HCT116 (cell line): Measurements from ENCODE around the gene LYST. TPM values are rescaled to one million over a fixed set of nuclear protein-coding genes. Genes with fewer than 3 reads are reported as not detected.

Experiments
- ATAC-seq: fragments of 200-7000 bp; cut with Tn5 transposase; 2 replicates; pipeline ENCODE4 v1.9.1; 2020; ENCODE audit warnings: mild to moderate bottlenecking, moderate library complexity
- BruUV-seq: library from RNA; stranded (reverse); fragments of 400-500 nt; replicated peaks from 2 replicates; lab custom pipeline; 2021; lab: Mats Ljungman, UMichigan
- CTCF ChIA-PET: fragments of 300-600 bp; sonication (Branson Sonifier 250); formaldehyde crosslinking; loops from one replicate; lab custom pipeline; 2021; ENCODE audit warnings: antibody characterized with exemption; lab: Charles Lee
- POLR2A ChIA-PET: fragments of 300-600, 350-600 bp; sonication (Branson Sonifier 250); formaldehyde crosslinking; loops from one replicate; lab custom pipeline; 2021; ENCODE audit warnings: antibody characterized with exemption; lab: Charles Lee
- RAD21 ChIA-PET, 2 experiments: fragments of 300-600 bp; sonication (Branson Sonifier 250); formaldehyde crosslinking; loops; one replicate each; lab custom pipeline; 2023; ENCODE audit warnings: low total read pairs in 2 of 2; ENCODE audit not compliant: uncharacterized antibody in 2 of 2, unreplicated experiment in 2 of 2, low non-redundant PET in 1 of 2; lab: Charles Lee
- DNase-seq: peaks from one replicate; pipeline ENCODE4 v3.0.0-alpha.2; 2010; ENCODE audit warnings: low read depth, low spot score
- H2AFZ ChIP-seq: fragments of 200-600 bp; shearing (Covaris generic), sonication (generic); 2 replicates; pipeline ENCODE4 v1.6.1; 2017; ENCODE audit warnings: low read depth, mixed run types, mixed read lengths, antibody characterized with exemption, low read length; ENCODE audit not compliant: poor library complexity, severe bottlenecking
- H3K27ac ChIP-seq: 2 replicates; pipeline ENCODE4 v1.5.1; 2012; ENCODE audit warnings: low read depth, low read length
- H3K27me3 ChIP-seq: fragments of 200-600 bp; sonication (generic); 2 replicates; pipeline ENCODE4 v1.6.1; 2016; ENCODE audit warnings: mixed run types, low read length, mixed read lengths; ENCODE audit not compliant: insufficient read depth
- H3K36me3 ChIP-seq, 2 experiments: fragments of 200-500 bp in 1 of 2; fragments of 200-600 bp in 1 of 2; sonication (Bioruptor generic) in 1 of 2; sonication (generic) in 1 of 2; 2 replicates each; pipeline versions ENCODE4 v1.5.1 to v1.6.1; 2014 to 2016; ENCODE audit warnings: low read length in 2 of 2, inconsistent platforms in 1 of 2, mixed read lengths in 1 of 2, mixed run types in 1 of 2; ENCODE audit not compliant: insufficient read depth in 2 of 2, control insufficient read depth in 1 of 2
- H3K4me1 ChIP-seq, 2 experiments: fragments of 200-600 bp in 1 of 2; sonication (generic) in 1 of 2; 2 replicates each; pipeline versions ENCODE4 v1.5.1 to v1.6.1; 2012 to 2017; ENCODE audit warnings: low read length in 2 of 2, inconsistent platforms in 1 of 2, mild to moderate bottlenecking in 1 of 2, mixed read lengths in 1 of 2, mixed run types in 1 of 2, moderate library complexity in 1 of 2; ENCODE audit not compliant: insufficient read depth in 2 of 2, control insufficient read depth in 1 of 2
- H3K4me2 ChIP-seq: fragments of 200-600 bp; sonication (generic); 2 replicates; pipeline ENCODE4 v1.6.1; 2017; ENCODE audit warnings: mixed run types, low read length, mixed read lengths
- H3K4me3 ChIP-seq, 2 experiments: fragments of 200-600 bp in 1 of 2; sonication (generic) in 1 of 2; replicated peaks in 1 of 2; 2 replicates each; pipeline ENCODE4 v1.5.1; 2011 to 2016; ENCODE audit warnings: low read length in 2 of 2, control low read depth in 1 of 2, low read depth in 1 of 2, mild to moderate bottlenecking in 1 of 2, mixed read lengths in 1 of 2, mixed run types in 1 of 2
- H3K79me2 ChIP-seq: fragments of 200-600 bp; sonication (generic); 2 replicates; pipeline ENCODE4 v1.6.1; 2017; ENCODE audit warnings: mild to moderate bottlenecking, mixed run types, low read length, moderate library complexity, mixed read lengths; ENCODE audit not compliant: insufficient read depth
- H3K9ac ChIP-seq: fragments of 200-600 bp; sonication (generic); 2 replicates; pipeline ENCODE4 v1.6.1; 2016; ENCODE audit warnings: low read length, mixed read lengths
- H3K9me2 ChIP-seq: fragments of 200-600 bp; sonication (generic), shearing (Covaris generic); 2 replicates; pipeline ENCODE4 v1.6.1; 2017; ENCODE audit warnings: mixed run types, mild to moderate bottlenecking, moderate library complexity; ENCODE audit not compliant: insufficient read depth
- H3K9me3 ChIP-seq, 2 experiments: fragments of 200-500 bp in 1 of 2; fragments of 200-600 bp in 1 of 2; sonication (Bioruptor generic) in 1 of 2; sonication (generic) in 1 of 2; 2 replicates each; pipeline ENCODE4 v1.6.1; 2014 to 2017; ENCODE audit warnings: low read length in 2 of 2, mixed read lengths in 2 of 2, inconsistent platforms in 1 of 2, low read depth in 1 of 2, mild to moderate bottlenecking in 1 of 2, mixed run types in 1 of 2, moderate library complexity in 1 of 2; ENCODE audit not compliant: control insufficient read depth in 1 of 2, insufficient read depth in 1 of 2
- H4K20me1 ChIP-seq: fragments of 200-600 bp; sonication (generic), shearing (Covaris generic); 2 replicates; pipeline ENCODE4 v1.6.1; 2017; ENCODE audit warnings: mixed run types, mild to moderate bottlenecking, moderate library complexity; ENCODE audit not compliant: insufficient read depth
- CTCF ChIP-seq, 3 experiments: fragments of 200-600 bp in 1 of 3; sonication (generic) in 1 of 3; IDR thresholded peaks in 2 of 3; conservative IDR thresholded peaks in 1 of 3; 2 replicates each; pipeline ENCODE4 v1.5.1; 2012 to 2017; ENCODE audit warnings: low read depth in 2 of 3, low read length in 2 of 3, antibody characterized with exemption in 1 of 3, borderline replicate concordance in 1 of 3, control low read depth in 1 of 3, mild to moderate bottlenecking in 1 of 3, mixed read lengths in 1 of 3, mixed run types in 1 of 3, moderate library complexity in 1 of 3; ENCODE audit not compliant: insufficient read depth in 1 of 3
- EZH2 ChIP-seq: fragments of 200-600 bp; sonication (generic); IDR thresholded peaks from 2 replicates; pipeline ENCODE4 v1.6.1; 2017; ENCODE audit warnings: antibody characterized with exemption, mixed run types
- POLR2A ChIP-seq: IDR thresholded peaks from 2 replicates; pipeline ENCODE4 v1.7.0; 2011; ENCODE audit warnings: borderline replicate concordance; ENCODE audit not compliant: insufficient read depth, insufficient read length; ENCODE audit errors: extremely low read depth
- POLR2AphosphoS5 ChIP-seq: IDR thresholded peaks from 2 replicates; pipeline ENCODE4 v1.6.1; 2011; ENCODE audit warnings: mild to moderate bottlenecking, low read depth, low read length, moderate library complexity
- REST ChIP-seq: IDR thresholded peaks from 2 replicates; pipeline ENCODE4 v1.6.1; 2012; ENCODE audit warnings: low read depth
- intact Hi-C: fragments of 100-400 bp; cut with micrococcal nuclease; formaldehyde crosslinking; loops from 2 replicates; pipeline ENCODE4 v1.10.0; 2022
- total RNA-seq: library from RNA; stranded (reverse); gene quantifications from one replicate; pipeline ENCODE4 v1.2.1, GENCODE V29; 2021; ENCODE audit not compliant: unreplicated experiment

Gene LYST
- total RNA-seq, 1 experiment from 2014 or later = 6.6 TPM

- DNase-seq (no peak), ATAC-seq (no peak)
- no peak overlapping the region for H3K4me3 ChIP-seq
- TF ChIP-seq EZH2 = no peak
- H3K4me2 ChIP-seq = no peak overlapping the region
- POLR2A ChIA-PET = no interaction called here
- no peaks in the 10 kb centered on the region for H3K4me1 ChIP-seq
- H3K27ac ChIP-seq = no peak overlapping the region
- H3K9me3 ChIP-seq = no peaks in the 10 kb centered on the region
- no peaks in the 10 kb centered on the region; the same call in 1 of the 2 replicates for H3K9me2 ChIP-seq
- no peaks in the 10 kb centered on the region for H4K20me1 ChIP-seq
- H3K9ac ChIP-seq = no peak overlapping the region
- H3K27me3 ChIP-seq = no peaks in the 10 kb centered on the region
- BruUV-seq = no TSS peak
- no peaks in the 10 kb centered on the region for H3K36me3 ChIP-seq
- CTCF ChIA-PET = no interaction called here
- RAD21 ChIA-PET = no interaction called here
- no peak overlapping the region for H2AFZ ChIP-seq
- no peaks in the 10 kb centered on the region for H3K79me2 ChIP-seq
- intact Hi-C loops = no loop called here
Observed at GRCh38 chr1:235825229-235825628, 41.5 kb downstream of the LYST start.

GRCh38 chr1:235823684-235824083, 43.0 kb downstream of the LYST start:
- Histone ChIP-seq H4K20me1 (no peaks in the 10 kb centered on the region), H3K9ac (no peak overlapping the region), H3K9me2 (no peaks in the 10 kb centered on the region; the same call in 1 of the 2 replicates), H2AFZ (no peak overlapping the region), H3K9me3 (no peaks in the 10 kb centered on the region), H3K36me3 (no peaks in the 10 kb centered on the region), H3K4me1 (no peaks in the 10 kb centered on the region), H3K79me2 (no peaks in the 10 kb centered on the region)
- RAD21 ChIA-PET = no interaction called here
- ATAC-seq = no peak
- CTCF ChIA-PET = no interaction called here
- intact Hi-C loops = no loop called here
- TF ChIP-seq REST (no peak), POLR2AphosphoS5 (no peak), CTCF (IDR thresholded peaks at IDR 0.05 in 2 of 3, conservative IDR thresholded peaks at IDR 0.05 in 1 of 3; ENCODE audit: borderline replicate concordance in 1 of 3, insufficient read depth in 1 of 3, low read depth in 2 of 3, low read length in 2 of 3) (no peak), POLR2A (no peak)
- TF ChIP-seq, all 23 proteins: peak for 0
- BruUV-seq = no TSS peak
- H3K4me2 ChIP-seq = no peak overlapping the region
- DNase-seq = no peak
- no peaks in the 10 kb centered on the region for H3K27me3 ChIP-seq
- no peak overlapping the region for H3K4me3 ChIP-seq
- POLR2A ChIA-PET = no interaction called here
- H3K27ac ChIP-seq = no peak overlapping the region
